HCT116 (cell line): ENCODE data around the gene RBP4. TPM values are rescaled to one million over a fixed set of nuclear protein-coding genes. Genes with fewer than 3 reads are reported as not detected.

ENCODE experiments used
- ATAC-seq: fragments of 200-7000 bp; cut with Tn5 transposase; 2 replicates; pipeline ENCODE4 v1.9.1; 2020; ENCODE audit warnings: mild to moderate bottlenecking, moderate library complexity
- BruUV-seq: library from RNA; stranded (reverse); fragments of 400-500 nt; replicated peaks from 2 replicates; lab custom pipeline; 2021; lab: Mats Ljungman, UMichigan
- CTCF ChIA-PET: fragments of 300-600 bp; sonication (Branson Sonifier 250); formaldehyde crosslinking; loops from one replicate; lab custom pipeline; 2021; ENCODE audit warnings: antibody characterized with exemption; lab: Charles Lee
- POLR2A ChIA-PET: fragments of 300-600, 350-600 bp; sonication (Branson Sonifier 250); formaldehyde crosslinking; loops from one replicate; lab custom pipeline; 2021; ENCODE audit warnings: antibody characterized with exemption; lab: Charles Lee
- RAD21 ChIA-PET, 2 experiments: fragments of 300-600 bp; sonication (Branson Sonifier 250); formaldehyde crosslinking; loops; one replicate each; lab custom pipeline; 2023; ENCODE audit warnings: low total read pairs in 2 of 2; ENCODE audit not compliant: uncharacterized antibody in 2 of 2, unreplicated experiment in 2 of 2, low non-redundant PET in 1 of 2; lab: Charles Lee
- DNase-seq: peaks from one replicate; pipeline ENCODE4 v3.0.0-alpha.2; 2010; ENCODE audit warnings: low read depth, low spot score
- H2AFZ ChIP-seq: fragments of 200-600 bp; shearing (Covaris generic), sonication (generic); 2 replicates; pipeline ENCODE4 v1.6.1; 2017; ENCODE audit warnings: low read depth, mixed run types, mixed read lengths, antibody characterized with exemption, low read length; ENCODE audit not compliant: poor library complexity, severe bottlenecking
- H3K27ac ChIP-seq: 2 replicates; pipeline ENCODE4 v1.5.1; 2012; ENCODE audit warnings: low read depth, low read length
- H3K27me3 ChIP-seq: fragments of 200-600 bp; sonication (generic); 2 replicates; pipeline ENCODE4 v1.6.1; 2016; ENCODE audit warnings: mixed run types, low read length, mixed read lengths; ENCODE audit not compliant: insufficient read depth
- H3K36me3 ChIP-seq, 2 experiments: fragments of 200-500 bp in 1 of 2; fragments of 200-600 bp in 1 of 2; sonication (Bioruptor generic) in 1 of 2; sonication (generic) in 1 of 2; 2 replicates each; pipeline versions ENCODE4 v1.5.1 to v1.6.1; 2014 to 2016; ENCODE audit warnings: low read length in 2 of 2, inconsistent platforms in 1 of 2, mixed read lengths in 1 of 2, mixed run types in 1 of 2; ENCODE audit not compliant: insufficient read depth in 2 of 2, control insufficient read depth in 1 of 2
- H3K4me1 ChIP-seq, 2 experiments: fragments of 200-600 bp in 1 of 2; sonication (generic) in 1 of 2; 2 replicates each; pipeline versions ENCODE4 v1.5.1 to v1.6.1; 2012 to 2017; ENCODE audit warnings: low read length in 2 of 2, inconsistent platforms in 1 of 2, mild to moderate bottlenecking in 1 of 2, mixed read lengths in 1 of 2, mixed run types in 1 of 2, moderate library complexity in 1 of 2; ENCODE audit not compliant: insufficient read depth in 2 of 2, control insufficient read depth in 1 of 2
- H3K4me2 ChIP-seq: fragments of 200-600 bp; sonication (generic); 2 replicates; pipeline ENCODE4 v1.6.1; 2017; ENCODE audit warnings: mixed run types, low read length, mixed read lengths
- H3K4me3 ChIP-seq, 2 experiments: fragments of 200-600 bp in 1 of 2; sonication (generic) in 1 of 2; replicated peaks in 1 of 2; 2 replicates each; pipeline ENCODE4 v1.5.1; 2011 to 2016; ENCODE audit warnings: low read length in 2 of 2, control low read depth in 1 of 2, low read depth in 1 of 2, mild to moderate bottlenecking in 1 of 2, mixed read lengths in 1 of 2, mixed run types in 1 of 2
- H3K79me2 ChIP-seq: fragments of 200-600 bp; sonication (generic); 2 replicates; pipeline ENCODE4 v1.6.1; 2017; ENCODE audit warnings: mild to moderate bottlenecking, mixed run types, low read length, moderate library complexity, mixed read lengths; ENCODE audit not compliant: insufficient read depth
- H3K9ac ChIP-seq: fragments of 200-600 bp; sonication (generic); 2 replicates; pipeline ENCODE4 v1.6.1; 2016; ENCODE audit warnings: low read length, mixed read lengths
- H3K9me2 ChIP-seq: fragments of 200-600 bp; sonication (generic), shearing (Covaris generic); 2 replicates; pipeline ENCODE4 v1.6.1; 2017; ENCODE audit warnings: mixed run types, mild to moderate bottlenecking, moderate library complexity; ENCODE audit not compliant: insufficient read depth
- H3K9me3 ChIP-seq, 2 experiments: fragments of 200-500 bp in 1 of 2; fragments of 200-600 bp in 1 of 2; sonication (Bioruptor generic) in 1 of 2; sonication (generic) in 1 of 2; 2 replicates each; pipeline ENCODE4 v1.6.1; 2014 to 2017; ENCODE audit warnings: low read length in 2 of 2, mixed read lengths in 2 of 2, inconsistent platforms in 1 of 2, low read depth in 1 of 2, mild to moderate bottlenecking in 1 of 2, mixed run types in 1 of 2, moderate library complexity in 1 of 2; ENCODE audit not compliant: control insufficient read depth in 1 of 2, insufficient read depth in 1 of 2
- H4K20me1 ChIP-seq: fragments of 200-600 bp; sonication (generic), shearing (Covaris generic); 2 replicates; pipeline ENCODE4 v1.6.1; 2017; ENCODE audit warnings: mixed run types, mild to moderate bottlenecking, moderate library complexity; ENCODE audit not compliant: insufficient read depth
- CEBPB ChIP-seq: IDR thresholded peaks from 2 replicates; pipeline ENCODE4 v1.6.1; 2012; ENCODE audit warnings: low read depth
- EGR1 ChIP-seq: IDR thresholded peaks from 2 replicates; pipeline ENCODE4 v1.6.1; 2012; ENCODE audit warnings: low read depth
- POLR2A ChIP-seq: IDR thresholded peaks from 2 replicates; pipeline ENCODE4 v1.7.0; 2011; ENCODE audit warnings: borderline replicate concordance; ENCODE audit not compliant: insufficient read depth, insufficient read length; ENCODE audit errors: extremely low read depth
- RAD21 ChIP-seq: IDR thresholded peaks from 2 replicates; pipeline ENCODE4 v1.6.1; 2012; ENCODE audit warnings: low read depth, mild to moderate bottlenecking
- SIN3A ChIP-seq: IDR thresholded peaks from 2 replicates; pipeline ENCODE4 v1.6.1; 2012; ENCODE audit warnings: low read depth
- SRF ChIP-seq: IDR thresholded peaks from 2 replicates; pipeline ENCODE4 v1.6.1; 2012; ENCODE audit warnings: low read depth
- ZFX ChIP-seq: fragments of 450-650 bp; IDR thresholded peaks from 2 replicates; pipeline ENCODE4 v1.6.1; 2017
- intact Hi-C: fragments of 100-400 bp; cut with micrococcal nuclease; formaldehyde crosslinking; loops from 2 replicates; pipeline ENCODE4 v1.10.0; 2022
- total RNA-seq: library from RNA; stranded (reverse); gene quantifications from one replicate; pipeline ENCODE4 v1.2.1, GENCODE V29; 2021; ENCODE audit not compliant: unreplicated experiment
- TF ChIP-seq, protein P1 (sequence below), 3 experiments: fragments of 200-600 bp in 1 of 3; sonication (generic) in 1 of 3; IDR thresholded peaks in 2 of 3; conservative IDR thresholded peaks in 1 of 3; 2 replicates each; pipeline ENCODE4 v1.5.1; 2012 to 2017; ENCODE audit warnings: low read depth in 2 of 3, low read length in 2 of 3, antibody characterized with exemption in 1 of 3, borderline replicate concordance in 1 of 3, control low read depth in 1 of 3, mild to moderate bottlenecking in 1 of 3, mixed read lengths in 1 of 3, mixed run types in 1 of 3, moderate library complexity in 1 of 3; ENCODE audit not compliant: insufficient read depth in 1 of 3

Gene RBP4
- total RNA-seq, 1 experiment from 2014 or later, result 2.4 TPM

DNA sequence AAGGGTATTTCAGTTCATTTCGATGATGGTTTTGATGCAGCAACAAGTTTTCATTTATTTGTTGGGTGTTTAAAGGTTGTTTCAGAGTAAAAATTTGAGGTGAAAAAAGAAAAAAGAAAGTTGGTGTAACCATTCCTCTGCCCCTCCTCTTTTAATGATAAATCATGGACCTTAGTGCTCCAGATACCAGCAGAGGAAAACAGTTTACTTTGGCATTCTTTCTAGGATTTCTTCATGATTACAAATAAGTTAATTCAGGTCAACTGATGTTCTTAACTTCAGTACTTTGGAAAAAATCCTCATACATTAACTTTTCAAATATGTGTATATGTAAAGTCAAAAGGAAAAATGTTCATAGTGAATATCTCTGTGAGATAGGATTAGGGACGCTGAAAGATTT is 2.0 kb upstream of the RBP4 start (continued):
- no peak for TF ChIP-seq CEBPB
- TF ChIP-seq SIN3A, result no peak
- TF ChIP-seq POLR2A, result no peak
- TF ChIP-seq, protein P1, sequence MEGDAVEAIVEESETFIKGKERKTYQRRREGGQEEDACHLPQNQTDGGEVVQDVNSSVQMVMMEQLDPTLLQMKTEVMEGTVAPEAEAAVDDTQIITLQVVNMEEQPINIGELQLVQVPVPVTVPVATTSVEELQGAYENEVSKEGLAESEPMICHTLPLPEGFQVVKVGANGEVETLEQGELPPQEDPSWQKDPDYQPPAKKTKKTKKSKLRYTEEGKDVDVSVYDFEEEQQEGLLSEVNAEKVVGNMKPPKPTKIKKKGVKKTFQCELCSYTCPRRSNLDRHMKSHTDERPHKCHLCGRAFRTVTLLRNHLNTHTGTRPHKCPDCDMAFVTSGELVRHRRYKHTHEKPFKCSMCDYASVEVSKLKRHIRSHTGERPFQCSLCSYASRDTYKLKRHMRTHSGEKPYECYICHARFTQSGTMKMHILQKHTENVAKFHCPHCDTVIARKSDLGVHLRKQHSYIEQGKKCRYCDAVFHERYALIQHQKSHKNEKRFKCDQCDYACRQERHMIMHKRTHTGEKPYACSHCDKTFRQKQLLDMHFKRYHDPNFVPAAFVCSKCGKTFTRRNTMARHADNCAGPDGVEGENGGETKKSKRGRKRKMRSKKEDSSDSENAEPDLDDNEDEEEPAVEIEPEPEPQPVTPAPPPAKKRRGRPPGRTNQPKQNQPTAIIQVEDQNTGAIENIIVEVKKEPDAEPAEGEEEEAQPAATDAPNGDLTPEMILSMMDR (IDR thresholded peaks at IDR 0.05 in 2 of 3, conservative IDR thresholded peaks at IDR 0.05 in 1 of 3; ENCODE audit: borderline replicate concordance in 1 of 3, insufficient read depth in 1 of 3, low read depth in 2 of 3, low read length in 2 of 3), result no peak
- no peak for TF ChIP-seq RAD21

GRCh38 chr10:93601774-93602162 is 733 bp upstream of the RBP4 start:
- POLR2A ChIA-PET, result no interaction called here
- no TSS peak for BruUV-seq
- no peak for ATAC-seq
- Histone ChIP-seq H3K9me2 (no peaks in the 10 kb centered on the region), H3K27ac (no peak overlapping the region), H3K9me3 (no peaks in the 10 kb centered on the region)
- CTCF ChIA-PET, result no interaction called here
- TF ChIP-seq SRF, result no peak
- no peak for TF ChIP-seq POLR2A
- no peak for TF ChIP-seq ZFX
- no peak for TF ChIP-seq EGR1
- TF ChIP-seq, all 23 proteins: peak for 0
- Histone ChIP-seq H3K27me3 (no peaks in the 10 kb centered on the region), H3K79me2 (no peaks in the 10 kb centered on the region), H3K4me2 (no peak overlapping the region), H3K4me1 (no peaks in the 10 kb centered on the region), H3K9ac (no peak overlapping the region), H2AFZ (no peak overlapping the region), H3K4me3 (no peak overlapping the region), H3K36me3 (no peaks in the 10 kb centered on the region), H4K20me1 (no peaks in the 10 kb centered on the region)
- DNase-seq, result no peak
- RAD21 ChIA-PET, result no interaction called here
- intact Hi-C loops, result no loop called here
